GM12873 (cell line): ENCODE measurements around the gene ADGRB2.

Source experiments
- TF ChIP-seq, protein P1 (sequence below): IDR thresholded peaks from 2 replicates; pipeline ENCODE4 v1.5.1; 2012; ENCODE audit warnings: low read depth, mild to moderate bottlenecking, moderate library complexity, low read length, control low read depth; ENCODE audit not compliant: insufficient read depth; ENCODE audit errors: missing control alignments

ADGRB2 gene

DNA sequence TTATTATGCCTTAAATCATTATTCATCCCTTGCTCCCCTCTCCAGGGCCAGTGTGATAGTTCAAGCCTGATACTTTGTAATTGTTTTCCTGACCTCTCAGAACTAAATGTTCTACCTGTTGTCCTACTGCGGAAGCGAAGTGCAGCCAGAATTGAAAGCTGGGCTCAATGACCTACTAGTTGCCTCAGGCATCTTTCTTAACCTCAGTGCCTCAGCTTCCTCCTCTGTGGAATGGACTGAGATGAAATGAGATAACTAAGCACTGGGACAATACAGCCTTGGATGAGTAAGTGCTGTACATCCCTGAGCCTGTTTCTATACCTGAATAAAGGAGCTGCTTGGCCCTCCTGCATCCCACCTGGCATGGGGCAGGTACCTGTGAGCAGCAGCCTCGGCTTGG lies 86.7 kb downstream of the ADGRB2 start:
- TF ChIP-seq, protein P1, sequence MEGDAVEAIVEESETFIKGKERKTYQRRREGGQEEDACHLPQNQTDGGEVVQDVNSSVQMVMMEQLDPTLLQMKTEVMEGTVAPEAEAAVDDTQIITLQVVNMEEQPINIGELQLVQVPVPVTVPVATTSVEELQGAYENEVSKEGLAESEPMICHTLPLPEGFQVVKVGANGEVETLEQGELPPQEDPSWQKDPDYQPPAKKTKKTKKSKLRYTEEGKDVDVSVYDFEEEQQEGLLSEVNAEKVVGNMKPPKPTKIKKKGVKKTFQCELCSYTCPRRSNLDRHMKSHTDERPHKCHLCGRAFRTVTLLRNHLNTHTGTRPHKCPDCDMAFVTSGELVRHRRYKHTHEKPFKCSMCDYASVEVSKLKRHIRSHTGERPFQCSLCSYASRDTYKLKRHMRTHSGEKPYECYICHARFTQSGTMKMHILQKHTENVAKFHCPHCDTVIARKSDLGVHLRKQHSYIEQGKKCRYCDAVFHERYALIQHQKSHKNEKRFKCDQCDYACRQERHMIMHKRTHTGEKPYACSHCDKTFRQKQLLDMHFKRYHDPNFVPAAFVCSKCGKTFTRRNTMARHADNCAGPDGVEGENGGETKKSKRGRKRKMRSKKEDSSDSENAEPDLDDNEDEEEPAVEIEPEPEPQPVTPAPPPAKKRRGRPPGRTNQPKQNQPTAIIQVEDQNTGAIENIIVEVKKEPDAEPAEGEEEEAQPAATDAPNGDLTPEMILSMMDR = no peak
